Measurements from ENCODE around the gene NCKAP5.

DNA sequence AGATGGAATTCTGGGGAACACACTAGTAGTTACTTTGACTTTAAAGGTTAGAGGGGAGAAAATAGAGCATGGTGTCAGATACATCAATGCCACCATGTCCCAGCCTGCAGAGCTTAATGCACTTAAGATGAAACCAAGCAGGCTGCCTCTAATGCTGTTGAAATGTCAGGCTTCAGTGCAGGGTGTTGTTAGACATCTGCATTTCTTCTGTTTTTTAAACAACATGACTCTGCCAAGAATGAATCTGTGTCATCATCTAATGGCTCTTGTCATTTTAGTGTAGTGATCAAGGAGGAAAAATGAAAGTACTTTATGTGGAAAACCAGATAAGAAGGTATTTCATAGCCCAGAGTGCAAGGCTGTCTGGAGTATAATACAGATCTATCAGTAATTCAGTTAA is 928.1 kb downstream of the NCKAP5 start:
- TF ChIP-seq, protein P1, sequence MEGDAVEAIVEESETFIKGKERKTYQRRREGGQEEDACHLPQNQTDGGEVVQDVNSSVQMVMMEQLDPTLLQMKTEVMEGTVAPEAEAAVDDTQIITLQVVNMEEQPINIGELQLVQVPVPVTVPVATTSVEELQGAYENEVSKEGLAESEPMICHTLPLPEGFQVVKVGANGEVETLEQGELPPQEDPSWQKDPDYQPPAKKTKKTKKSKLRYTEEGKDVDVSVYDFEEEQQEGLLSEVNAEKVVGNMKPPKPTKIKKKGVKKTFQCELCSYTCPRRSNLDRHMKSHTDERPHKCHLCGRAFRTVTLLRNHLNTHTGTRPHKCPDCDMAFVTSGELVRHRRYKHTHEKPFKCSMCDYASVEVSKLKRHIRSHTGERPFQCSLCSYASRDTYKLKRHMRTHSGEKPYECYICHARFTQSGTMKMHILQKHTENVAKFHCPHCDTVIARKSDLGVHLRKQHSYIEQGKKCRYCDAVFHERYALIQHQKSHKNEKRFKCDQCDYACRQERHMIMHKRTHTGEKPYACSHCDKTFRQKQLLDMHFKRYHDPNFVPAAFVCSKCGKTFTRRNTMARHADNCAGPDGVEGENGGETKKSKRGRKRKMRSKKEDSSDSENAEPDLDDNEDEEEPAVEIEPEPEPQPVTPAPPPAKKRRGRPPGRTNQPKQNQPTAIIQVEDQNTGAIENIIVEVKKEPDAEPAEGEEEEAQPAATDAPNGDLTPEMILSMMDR (IDR thresholded peaks at IDR 0.05; ENCODE audit: low read length), result no peak
- TF ChIP-seq EZH2 (IDR thresholded peaks at IDR 0.05; ENCODE audit: borderline replicate concordance, low read length), result no peak
